HUES64 (cell line): ENCODE data around the gene COLEC12.
"Not testable (repeated sequence)": the region's sequence is repeated elsewhere in the genome, so short reads cannot be mapped to it uniquely, and the experiment has no call there.

Experiments used
- H3K27ac ChIP-seq: 2 replicates; pipeline ENCODE4 v1.7.0; 2013; ENCODE audit warnings: low read depth, low read length, inconsistent platforms
- H3K27me3 ChIP-seq: 2 replicates; pipeline ENCODE4 v1.6.1; 2013; ENCODE audit warnings: mild to moderate bottlenecking, low read length; ENCODE audit not compliant: insufficient read depth
- H3K36me3 ChIP-seq: 2 replicates; pipeline ENCODE4 v1.6.1; 2013; ENCODE audit warnings: mild to moderate bottlenecking, low read length; ENCODE audit not compliant: insufficient read depth
- H3K4me1 ChIP-seq: 2 replicates; pipeline ENCODE4 v1.6.1; 2013; ENCODE audit warnings: mild to moderate bottlenecking, low read length, moderate library complexity; ENCODE audit not compliant: insufficient read depth
- H3K4me3 ChIP-seq: 2 replicates; pipeline ENCODE4 v1.5.1; 2013; ENCODE audit warnings: mild to moderate bottlenecking, low read length, moderate library complexity
- H3K9ac ChIP-seq: 2 replicates; pipeline ENCODE4 v1.6.1; 2013; ENCODE audit warnings: mild to moderate bottlenecking, low read depth, low read length
- H3K9me3 ChIP-seq: 2 replicates; pipeline ENCODE4 v1.6.1; 2013; ENCODE audit warnings: low read depth, low read length; ENCODE audit not compliant: insufficient read depth
- WGBS: fragments of 150-250, 120-280 bp; methylation state at CpG from one replicate; pipeline ENCODE4 v1.1.7; 2013; ENCODE audit warnings: missing lambda C conversion rate; 5-methylcytosine and 5-hydroxymethylcytosine counted together

Gene COLEC12

GRCh38 chr18:313931-314330 is 186.6 kb downstream of the COLEC12 start:
- Histone ChIP-seq H3K9me3 (no peaks in the 10 kb centered on the region), H3K4me1 (peaks cover 10% of the 10 kb centered on the region; the same call in 1 of the 2 replicates), H3K9ac (no peak overlapping the region)

DNA sequence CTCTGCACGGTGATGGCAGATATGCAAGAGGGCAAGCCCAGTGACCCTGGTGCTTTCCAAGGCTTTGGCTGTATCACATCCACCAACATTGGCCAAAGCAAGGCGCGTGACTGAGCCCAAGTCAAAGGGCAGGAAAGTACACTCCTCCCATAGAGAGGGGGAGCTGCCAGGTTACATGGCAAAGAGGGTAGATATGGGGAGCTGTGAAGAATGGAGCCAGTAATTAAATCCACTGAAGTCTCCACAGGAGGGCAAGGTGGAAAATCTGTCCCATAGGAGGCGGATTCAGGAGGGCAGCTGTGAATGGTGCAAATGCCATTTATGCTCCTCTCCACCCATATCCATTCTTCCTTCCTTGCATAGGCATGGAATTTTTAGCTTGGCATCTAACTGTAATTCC is 188.1 kb downstream of the COLEC12 start:
- Histone ChIP-seq H3K4me3 (no peak overlapping the region), H3K36me3 (no peaks in the 10 kb centered on the region), H3K9me3 (no peaks in the 10 kb centered on the region), H3K27ac (no peak overlapping the region), H3K27me3 (no peaks in the 10 kb centered on the region), H3K9ac (no peak overlapping the region), H3K4me1 (peaks cover 15% of the 10 kb centered on the region; the same call in 1 of the 2 replicates)
- whole genome bisulfite sequencing, result 82% methylated on average over 3 of the region's 4 CpGs

More at GRCh38 chr18:313931-314330, 186.6 kb downstream of the COLEC12 start:
- Histone ChIP-seq H3K27ac (no peak overlapping the region), H3K27me3 (no peaks in the 10 kb centered on the region), H3K36me3 (no peaks in the 10 kb centered on the region), H3K4me3 (no peak overlapping the region)

- Histone ChIP-seq H3K9ac (no peak overlapping the region), H3K4me1 (peaks cover 32% of the 10 kb centered on the region), H3K9me3 (no peaks in the 10 kb centered on the region), H3K27me3 (no peaks in the 10 kb centered on the region), H3K36me3 (no peaks in the 10 kb centered on the region), H3K27ac (no peak overlapping the region), H3K4me3 (no peak overlapping the region)
Observed at GRCh38 chr18:310042-310441, 190.5 kb downstream of the COLEC12 start.

DNA sequence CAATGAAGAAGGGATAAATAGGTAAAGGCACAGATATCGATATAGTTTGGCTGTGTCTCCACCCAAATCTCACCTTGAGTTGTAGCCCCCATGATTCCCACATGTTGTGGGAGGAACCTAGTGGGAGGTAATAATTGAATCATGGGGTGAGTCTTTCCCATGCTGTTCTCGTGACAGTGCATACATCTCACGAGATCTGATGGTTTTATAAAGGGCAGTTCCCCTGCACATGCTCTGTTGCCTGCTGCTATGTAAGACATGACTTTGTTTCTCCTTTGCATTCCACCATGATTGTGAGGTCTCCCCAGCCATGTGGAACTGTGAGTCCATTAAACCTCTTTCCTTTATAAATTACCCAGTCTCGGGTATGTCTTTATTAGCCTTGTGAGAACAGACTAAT is 192.4 kb downstream of the COLEC12 start:
- H3K9ac ChIP-seq, H3K27me3 ChIP-seq, H3K36me3 ChIP-seq, H3K9me3 ChIP-seq, H3K27ac ChIP-seq, H3K4me3 ChIP-seq: not testable (repeated sequence)
- WGBS, result 95% methylated on average over 4 of the region's 4 CpGs
- peaks cover 49% of the 10 kb centered on the region for H3K4me1 ChIP-seq

- H3K9ac ChIP-seq, result no peak overlapping the region
- peaks cover 39% of the 10 kb centered on the region for H3K4me1 ChIP-seq
- H3K4me3 ChIP-seq, result no peak overlapping the region
- no peaks in the 10 kb centered on the region for H3K36me3 ChIP-seq
- H3K9me3 ChIP-seq, result no peaks in the 10 kb centered on the region
- 78% methylated on average over 7 of the region's 7 CpGs for WGBS
- H3K27me3 ChIP-seq, result no peaks in the 10 kb centered on the region
- H3K27ac ChIP-seq, result no peak overlapping the region
Observed at GRCh38 chr18:306608-307255, 193.8 kb downstream of the COLEC12 start.

DNA sequence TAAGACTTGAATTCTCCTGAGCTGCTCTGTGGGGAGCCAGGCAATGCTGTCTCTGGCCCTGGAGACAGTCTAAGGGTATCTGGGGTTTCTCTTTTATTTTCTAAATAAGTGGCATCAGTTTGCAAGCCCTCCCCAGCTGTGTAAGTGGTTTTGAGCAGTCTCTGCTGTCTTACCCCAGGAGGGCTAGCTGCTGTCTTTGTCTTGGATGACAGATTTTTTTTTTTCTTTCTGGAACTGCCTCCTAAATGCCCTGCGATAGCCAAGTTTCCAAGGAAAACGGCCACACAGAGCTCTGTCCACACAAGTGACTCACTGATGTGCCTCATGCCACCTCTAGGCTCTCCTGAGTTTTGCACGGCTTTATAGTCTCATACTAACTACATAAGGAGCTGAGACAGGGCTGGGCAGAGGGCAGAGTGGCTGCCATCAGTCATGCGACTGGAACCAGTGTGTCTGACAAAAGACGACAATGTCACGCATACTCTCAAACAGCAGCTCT is 195.4 kb downstream of the COLEC12 start:
- H3K27ac ChIP-seq, result peak overlapping the region; percentile 65; the same call in 1 of the 2 replicates
- no peak overlapping the region for H3K4me3 ChIP-seq
- 45% methylated on average over 6 of the region's 6 CpGs for WGBS
- no peaks in the 10 kb centered on the region for H3K9me3 ChIP-seq
- peaks cover 39% of the 10 kb centered on the region for H3K4me1 ChIP-seq
- H3K36me3 ChIP-seq, result no peaks in the 10 kb centered on the region
- H3K9ac ChIP-seq, result no peak overlapping the region
- H3K27me3 ChIP-seq, result no peaks in the 10 kb centered on the region

DNA sequence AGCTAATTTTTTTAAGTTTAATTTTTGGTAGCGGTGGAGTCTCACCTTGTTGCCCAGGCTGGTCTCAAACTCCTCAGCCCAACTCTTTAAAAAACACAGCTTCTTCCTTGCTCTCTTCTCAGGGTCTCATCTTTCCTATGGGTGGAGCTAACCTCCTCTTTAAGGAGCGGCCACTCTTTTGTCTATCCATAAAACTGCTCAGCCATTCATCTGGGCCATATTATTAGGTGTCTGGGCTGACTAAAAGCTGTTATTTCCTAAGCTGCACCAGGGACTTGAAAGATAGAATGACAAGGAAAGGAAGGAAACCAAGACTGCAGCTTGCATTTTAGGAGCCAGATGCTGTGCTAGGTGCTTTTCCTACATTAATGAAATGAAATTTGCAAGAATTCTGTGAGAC is 196.9 kb downstream of the COLEC12 start:
- Histone ChIP-seq H3K27me3 (no peaks in the 10 kb centered on the region), H3K9me3 (no peaks in the 10 kb centered on the region), H3K4me1 (peaks cover 39% of the 10 kb centered on the region), H3K36me3 (no peaks in the 10 kb centered on the region), H3K4me3 (no peak overlapping the region), H3K27ac (no peak overlapping the region), H3K9ac (no peak overlapping the region)
- WGBS, result 84% methylated on average over 2 of the region's 2 CpGs

DNA sequence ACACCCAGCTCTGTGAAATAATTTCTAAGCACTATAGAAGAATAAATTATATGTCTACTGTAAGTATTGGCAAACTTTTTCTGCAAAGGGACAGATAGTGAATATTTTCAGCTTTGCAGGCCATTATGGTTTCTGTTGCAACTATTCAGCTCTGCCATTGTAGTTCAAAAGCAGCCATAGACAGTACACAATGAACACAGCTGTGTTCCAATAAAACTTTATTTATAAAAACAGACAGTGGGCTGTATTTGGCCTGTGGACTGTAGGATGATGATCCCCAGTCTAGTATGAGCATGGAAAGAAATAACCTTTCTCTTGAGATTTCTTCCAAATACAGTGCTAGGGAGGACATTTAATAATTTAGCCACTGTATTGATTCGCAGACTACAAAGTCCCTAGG is 197.5 kb downstream of the COLEC12 start:
- no peaks in the 10 kb centered on the region for H3K27me3 ChIP-seq
- H3K4me1 ChIP-seq, result peaks cover 39% of the 10 kb centered on the region
- H3K9me3 ChIP-seq, result no peaks in the 10 kb centered on the region
- H3K9ac ChIP-seq, result no peak overlapping the region
- H3K27ac ChIP-seq, result no peak overlapping the region
- no peaks in the 10 kb centered on the region for H3K36me3 ChIP-seq
- no peak overlapping the region for H3K4me3 ChIP-seq
- 0% methylated on average over 1 of the region's 1 CpG for WGBS

DNA sequence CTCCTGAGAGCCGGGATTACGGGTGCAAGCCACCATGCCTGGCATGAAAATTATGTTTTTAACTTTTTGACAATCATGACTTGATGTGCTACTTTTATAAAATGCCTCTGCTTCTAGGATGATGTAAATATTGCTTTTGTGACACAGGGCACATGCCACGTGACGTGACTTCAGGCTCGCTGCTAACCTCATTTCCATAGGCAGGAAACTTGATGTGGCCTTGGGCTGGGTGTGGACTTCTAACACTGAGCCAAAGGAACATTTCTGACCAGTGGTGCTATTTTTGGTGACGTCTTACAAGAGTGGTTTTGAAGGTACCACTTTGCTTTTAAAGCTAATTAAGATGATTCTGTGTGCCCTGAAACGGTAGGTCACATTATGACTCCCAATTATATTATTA is 198.4 kb downstream of the COLEC12 start:
- H3K36me3 ChIP-seq, result no peaks in the 10 kb centered on the region
- H3K9ac ChIP-seq, result no peak overlapping the region
- H3K27ac ChIP-seq, result no peak overlapping the region
- no peaks in the 10 kb centered on the region for H3K9me3 ChIP-seq
- peaks cover 34% of the 10 kb centered on the region for H3K4me1 ChIP-seq
- H3K27me3 ChIP-seq, result no peaks in the 10 kb centered on the region
- H3K4me3 ChIP-seq, result no peak overlapping the region
- 93% methylated on average over 7 of the region's 7 CpGs for WGBS

GRCh38 chr18:297936-298335 is 202.6 kb downstream of the COLEC12 start:
- H3K9ac ChIP-seq, result no peak overlapping the region
- H3K9me3 ChIP-seq, result no peaks in the 10 kb centered on the region
- no peaks in the 10 kb centered on the region for H3K27me3 ChIP-seq
- WGBS, result 83% methylated on average over 2 of the region's 2 CpGs
- no peak overlapping the region for H3K27ac ChIP-seq
- H3K4me3 ChIP-seq, result no peak overlapping the region
- no peaks in the 10 kb centered on the region for H3K4me1 ChIP-seq
- H3K36me3 ChIP-seq, result no peaks in the 10 kb centered on the region

- Histone ChIP-seq H3K27ac (no peak overlapping the region), H3K9me3 (no peaks in the 10 kb centered on the region), H3K9ac (no peak overlapping the region), H3K4me1 (no peaks in the 10 kb centered on the region), H3K27me3 (no peaks in the 10 kb centered on the region), H3K36me3 (no peaks in the 10 kb centered on the region), H3K4me3 (no peak overlapping the region)
- WGBS, result 63% methylated on average over 3 of the region's 3 CpGs
Observed at GRCh38 chr18:295756-296490, 204.6 kb downstream of the COLEC12 start.
